Right forelimb (tissue), 1 donor: Measurements from ENCODE around the gene TRIM2.
A peak's percentile ranks its signal among the peaks of the same experiment; 100 is the strongest.

ENCODE experiments used
- DNase-seq: peaks from one replicate; pipeline ENCODE4 v3.0.0-alpha.2; 2018

Gene TRIM2

GRCh38 chr4:153283260-153283659 is 79.0 kb downstream of the TRIM2 start:
- DNase-seq, result no peak

GRCh38 chr4:153290134-153290533 is 85.9 kb downstream of the TRIM2 start:
- no peak for DNase-seq

- DNase-seq, result no peak
Observed at GRCh38 chr4:153291562-153291961, 87.3 kb downstream of the TRIM2 start.

- DNase-seq, result no peak
Observed at GRCh38 chr4:153292897-153293741, 88.9 kb downstream of the TRIM2 start.

GRCh38 chr4:153293742-153294057 is 89.5 kb downstream of the TRIM2 start:
- DNase-seq, result no peak

GRCh38 chr4:153294631-153295030 is 90.4 kb downstream of the TRIM2 start:
- DNase-seq, result no peak

GRCh38 chr4:153295131-153295755 is 91.0 kb downstream of the TRIM2 start:
- no peak for DNase-seq

GRCh38 chr4:153296040-153296823 is 92.0 kb downstream of the TRIM2 start:
- DNase-seq, result peak; percentile 72

GRCh38 chr4:153297116-153297515 is 92.9 kb downstream of the TRIM2 start:
- no peak for DNase-seq

GRCh38 chr4:153310793-153311192 is 106.5 kb downstream of the TRIM2 start:
- DNase-seq, result no peak

- no peak for DNase-seq
Observed at GRCh38 chr4:153314915-153315314, 110.7 kb downstream of the TRIM2 start.

GRCh38 chr4:153318696-153319320 is 114.6 kb downstream of the TRIM2 start:
- DNase-seq, result no peak

- no peak for DNase-seq
Observed at GRCh38 chr4:153322791-153323190, 118.5 kb downstream of the TRIM2 start.

- DNase-seq, result no peak
Observed at GRCh38 chr4:153324046-153324445, 119.8 kb downstream of the TRIM2 start.

GRCh38 chr4:153325558-153325957 is 121.3 kb downstream of the TRIM2 start:
- no peak for DNase-seq

GRCh38 chr4:153326513-153326912 is 122.3 kb downstream of the TRIM2 start:
- no peak for DNase-seq

GRCh38 chr4:153327247-153327646 is 123.0 kb downstream of the TRIM2 start:
- DNase-seq, result no peak

GRCh38 chr4:153332936-153333335 is 128.7 kb downstream of the TRIM2 start:
- no peak for DNase-seq

GRCh38 chr4:153333874-153334273 is 129.6 kb downstream of the TRIM2 start:
- DNase-seq, result no peak

- no peak for DNase-seq
Observed at GRCh38 chr4:153335665-153336064, 131.4 kb downstream of the TRIM2 start.

GRCh38 chr4:153337686-153338085 is 133.4 kb downstream of the TRIM2 start:
- DNase-seq, result no peak

- no peak for DNase-seq
Observed at GRCh38 chr4:153341575-153342090, 137.4 kb downstream of the TRIM2 start.
